Vagina (tissue), 2 donors: ENCODE results near the gene SLC25A34. TPM values are rescaled to one million over a fixed set of nuclear protein-coding genes. Genes with fewer than 3 reads are reported as not detected.
A peak's percentile ranks its signal among the peaks of the same experiment; 100 is the strongest.

ENCODE experiments used
- DNase-seq, 2 donors: peaks; one replicate each; pipeline ENCODE4 v3.0.0-alpha.2; 2017; ENCODE audit errors: extremely low spot score in 2 of 2
- H3K27ac ChIP-seq: fragments of 200-600 bp; sonication (generic); one replicate; pipeline ENCODE4 v1.5.1; 2019
- H3K27me3 ChIP-seq: fragments of 200-600 bp; sonication (generic); one replicate; pipeline ENCODE4 v1.5.1; 2019
- H3K36me3 ChIP-seq, 2 donors: fragments of 200-600 bp; sonication (generic); one replicate each; pipeline ENCODE4 v1.5.1; 2017 to 2019
- H3K4me1 ChIP-seq: fragments of 200-600 bp; sonication (generic); one replicate; pipeline ENCODE4 v1.5.1; 2019
- H3K4me3 ChIP-seq, 2 donors: fragments of 200-600 bp; sonication (generic); 1 replicate in 1 of 2; 2 replicates in 1 of 2; pipeline ENCODE4 v1.5.1; 2016 to 2019
- H3K9me3 ChIP-seq: fragments of 200-600 bp; sonication (generic); one replicate; pipeline ENCODE4 v1.5.1; 2019
- POLR2A ChIP-seq, 2 donors: fragments of 450-650 bp; IDR thresholded peaks; one replicate each; pipeline ENCODE4 v1.6.1; 2017; ENCODE audit warnings: antibody characterized with exemption in 2 of 2, mild to moderate bottlenecking in 2 of 2, moderate library complexity in 2 of 2
- POLR2AphosphoS5 ChIP-seq, 2 donors: sonication (generic); formaldehyde crosslinking; IDR thresholded peaks; one replicate each; pipeline ENCODE4 v1.9.0; 2017; ENCODE audit warnings: antibody characterized with exemption in 2 of 2, mild to moderate bottlenecking in 2 of 2, low read depth in 1 of 2; ENCODE audit not compliant: insufficient read depth in 1 of 2
- intact Hi-C: fragments of 100-400 bp; cut with DNase I; formaldehyde crosslinking; loops from one replicate; pipeline ENCODE4 v1.15.1; 2023
- total RNA-seq: library from RNA; depleted of rRNA; stranded (reverse); fragments of >200 nt; gene quantifications from one replicate; pipeline ENCODE4 v1.2.3, GENCODE V29; 2016
- TF ChIP-seq, protein P1 (sequence below), 3 experiments: fragments of 450-650 bp in 2 of 3; fragments of 200-600 bp in 1 of 3; sonication (generic) in 1 of 3; IDR thresholded peaks; one replicate each; pipeline ENCODE4 v1.5.1; 2017 to 2019; ENCODE audit warnings: antibody characterized with exemption in 3 of 3, mild to moderate bottlenecking in 2 of 3, moderate library complexity in 2 of 3

The SLC25A34 gene
- total RNA-seq, 1 donor from 2014 or later, result 3.2 TPM

- intact Hi-C loops, result loop anchor here (5.0 kb wide), 1 partner anchor 56 kb away; no protein-coding TSS in a partner anchor
- no peak for DNase-seq
- H3K4me1 ChIP-seq, result peaks cover 55% of the 10 kb centered on the region
- TF ChIP-seq POLR2A (IDR thresholded peaks at IDR 0.05), result no peak
- TF ChIP-seq POLR2AphosphoS5 (IDR thresholded peaks at IDR 0.05; ENCODE audit: insufficient read depth in 1 of 2, low read depth in 1 of 2), result no peak
- TF ChIP-seq, protein P1, sequence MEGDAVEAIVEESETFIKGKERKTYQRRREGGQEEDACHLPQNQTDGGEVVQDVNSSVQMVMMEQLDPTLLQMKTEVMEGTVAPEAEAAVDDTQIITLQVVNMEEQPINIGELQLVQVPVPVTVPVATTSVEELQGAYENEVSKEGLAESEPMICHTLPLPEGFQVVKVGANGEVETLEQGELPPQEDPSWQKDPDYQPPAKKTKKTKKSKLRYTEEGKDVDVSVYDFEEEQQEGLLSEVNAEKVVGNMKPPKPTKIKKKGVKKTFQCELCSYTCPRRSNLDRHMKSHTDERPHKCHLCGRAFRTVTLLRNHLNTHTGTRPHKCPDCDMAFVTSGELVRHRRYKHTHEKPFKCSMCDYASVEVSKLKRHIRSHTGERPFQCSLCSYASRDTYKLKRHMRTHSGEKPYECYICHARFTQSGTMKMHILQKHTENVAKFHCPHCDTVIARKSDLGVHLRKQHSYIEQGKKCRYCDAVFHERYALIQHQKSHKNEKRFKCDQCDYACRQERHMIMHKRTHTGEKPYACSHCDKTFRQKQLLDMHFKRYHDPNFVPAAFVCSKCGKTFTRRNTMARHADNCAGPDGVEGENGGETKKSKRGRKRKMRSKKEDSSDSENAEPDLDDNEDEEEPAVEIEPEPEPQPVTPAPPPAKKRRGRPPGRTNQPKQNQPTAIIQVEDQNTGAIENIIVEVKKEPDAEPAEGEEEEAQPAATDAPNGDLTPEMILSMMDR (IDR thresholded peaks at IDR 0.05), result no peak
- H3K4me3 ChIP-seq, result peak within 1 kb of the TSS; percentile 77 to 80
- no peaks in the 10 kb centered on the region for H3K9me3 ChIP-seq
- H3K36me3 ChIP-seq, result no peaks in the 10 kb centered on the region
- peak within 1 kb of the TSS; percentile 87 for H3K27ac ChIP-seq
- H3K27me3 ChIP-seq, result no peaks in the 10 kb centered on the region
Observed at GRCh38 chr1:15758343-15758931, 22.4 kb downstream of the SLC25A34 start, which contains the start of gene FBLIM1. FBLIM1 (plus strand) TSS chr1:15758795; CDS start chr1:15764984, 6,189 bp downstream.

DNA sequence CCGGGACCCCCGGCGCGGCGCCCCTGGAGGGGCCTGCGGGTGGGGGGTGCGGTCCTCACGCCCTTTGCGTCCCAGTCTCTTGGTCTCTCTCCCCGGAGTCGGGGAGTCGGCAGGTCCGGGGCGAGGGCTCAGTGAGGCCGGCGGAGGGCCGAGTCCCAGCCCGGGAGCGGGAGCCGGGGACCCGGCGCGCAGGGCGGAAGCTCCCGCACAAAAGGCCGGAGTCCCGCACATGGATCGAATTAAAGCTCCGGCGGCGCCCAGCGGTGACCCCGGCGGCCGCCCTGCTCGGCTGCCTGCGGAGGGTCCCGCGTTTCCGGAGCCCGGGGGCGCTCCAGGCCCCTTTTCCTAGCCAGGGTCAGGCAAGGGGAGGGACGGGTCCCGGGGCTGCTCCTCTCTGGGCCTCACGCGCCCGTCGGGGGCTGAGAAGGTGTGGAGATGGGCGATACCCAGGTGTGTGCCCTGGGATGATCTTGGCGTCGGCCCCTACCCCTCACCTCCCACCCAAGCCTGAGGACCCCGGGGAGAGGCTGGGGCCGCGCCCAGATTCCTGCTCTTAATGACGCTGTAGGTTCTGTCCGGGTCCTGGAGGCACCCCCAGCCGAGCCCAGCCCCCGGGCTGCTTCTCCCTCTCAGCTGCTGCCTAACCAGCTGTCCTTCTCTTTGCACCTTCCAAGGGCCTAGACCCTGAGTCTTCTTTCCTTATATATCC is 23.0 kb downstream of the SLC25A34 start:
- peaks cover 62% of the 10 kb centered on the region for H3K4me1 ChIP-seq
- H3K36me3 ChIP-seq, result no peaks in the 10 kb centered on the region
- peak in 1 of 2 donors; percentile 34 for TF ChIP-seq POLR2AphosphoS5 (IDR thresholded peaks at IDR 0.05; ENCODE audit: insufficient read depth in 1 of 2, low read depth in 1 of 2)
- no peak for TF ChIP-seq POLR2A (IDR thresholded peaks at IDR 0.05)
- TF ChIP-seq, protein P1 (IDR thresholded peaks at IDR 0.05), result no peak
- peak overlapping the region; percentile 87 for H3K27ac ChIP-seq
- intact Hi-C loops, result loop anchor here (5.0 kb wide), 1 partner anchor 57 kb away; no protein-coding TSS in a partner anchor
- H3K9me3 ChIP-seq, result no peaks in the 10 kb centered on the region
- no peaks in the 10 kb centered on the region for H3K27me3 ChIP-seq
- DNase-seq, result no peak
- H3K4me3 ChIP-seq, result peak overlapping the region; percentile 77 to 80

DNA sequence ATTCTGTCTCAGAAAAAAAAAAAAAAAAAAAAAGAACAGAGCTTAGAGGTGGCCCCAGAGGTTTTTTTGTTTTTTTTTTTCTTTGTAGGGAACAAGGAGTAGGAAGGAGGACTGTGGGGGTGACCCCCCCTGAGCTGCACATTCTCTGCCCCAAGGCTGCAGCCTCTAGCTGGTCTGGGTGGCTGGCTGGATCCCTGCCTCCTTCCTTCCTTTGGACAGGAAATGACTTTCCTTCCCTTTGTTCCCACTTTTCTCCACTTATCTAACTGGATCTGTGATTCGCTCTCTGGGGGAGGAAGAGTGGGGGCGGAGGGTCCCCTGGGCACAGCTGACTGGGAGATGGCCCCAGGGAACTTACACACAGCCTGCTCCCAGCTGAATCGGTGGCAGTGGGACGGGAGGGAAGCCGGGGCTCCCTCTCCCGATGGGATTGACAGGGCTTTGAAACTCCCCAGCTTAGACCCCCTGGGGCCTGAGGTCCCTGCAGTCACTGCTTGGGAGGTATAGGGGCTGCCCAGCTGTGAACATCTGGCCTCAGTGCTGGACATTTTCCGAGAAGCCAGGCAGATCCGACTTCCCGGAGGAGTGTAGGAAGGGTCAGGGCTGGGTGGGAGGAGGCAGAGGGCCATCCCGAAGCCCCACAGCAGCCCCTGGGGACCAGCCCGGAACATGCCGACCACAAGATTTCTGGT is 24.6 kb downstream of the SLC25A34 start:
- Histone ChIP-seq H3K27ac (peak overlapping the region; percentile 87), H3K27me3 (no peaks in the 10 kb centered on the region), H3K9me3 (no peaks in the 10 kb centered on the region), H3K4me1 (peaks cover 74% of the 10 kb centered on the region), H3K4me3 (peak overlapping the region; percentile 7 to 80), H3K36me3 (no peaks in the 10 kb centered on the region)
- intact Hi-C loops, result no loop called here
- TF ChIP-seq POLR2AphosphoS5 (IDR thresholded peaks at IDR 0.05; ENCODE audit: insufficient read depth in 1 of 2, low read depth in 1 of 2) (peak in 1 of 2 donors; percentile 57), POLR2A (IDR thresholded peaks at IDR 0.05) (no peak)
- TF ChIP-seq, protein P1 (IDR thresholded peaks at IDR 0.05), result no peak
- no peak for DNase-seq

- TF ChIP-seq, protein P1 (IDR thresholded peaks at IDR 0.05), result no peak
- TF ChIP-seq POLR2AphosphoS5 (IDR thresholded peaks at IDR 0.05; ENCODE audit: insufficient read depth in 1 of 2, low read depth in 1 of 2), result no peak
- TF ChIP-seq POLR2A (IDR thresholded peaks at IDR 0.05), result no peak
- no peak for DNase-seq
- Histone ChIP-seq H3K27ac (peak overlapping the region; percentile 87), H3K9me3 (no peaks in the 10 kb centered on the region), H3K4me3 (peak overlapping the region in 1 of 2 donors; percentile 18), H3K27me3 (no peaks in the 10 kb centered on the region), H3K36me3 (no peaks in the 10 kb centered on the region), H3K4me1 (peaks cover 71% of the 10 kb centered on the region)
- intact Hi-C loops, result no loop called here
Observed at GRCh38 chr1:15761366-15762128, 25.5 kb downstream of the SLC25A34 start.
